ENCODE data around the gene FAM163A.

Gene FAM163A

DNA sequence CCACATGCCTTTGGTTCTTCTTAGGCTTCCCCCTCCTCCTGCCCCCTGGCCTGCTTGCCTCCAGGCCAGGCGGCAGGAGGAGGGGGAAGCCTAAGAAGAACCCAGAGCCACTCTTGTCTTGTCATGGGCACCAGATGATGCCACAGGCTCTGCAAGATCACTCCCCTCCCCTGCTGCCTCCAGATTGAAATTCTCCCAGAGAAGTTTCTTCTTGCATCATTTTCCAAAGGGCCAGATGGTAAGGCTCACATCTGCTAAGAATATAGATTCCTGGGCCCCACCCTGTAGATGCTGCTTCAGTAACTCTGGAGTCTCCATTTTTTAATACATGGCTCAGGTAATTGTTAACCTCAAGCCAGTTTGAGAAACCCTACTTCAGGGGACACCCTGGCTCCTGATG is 60.8 kb downstream of the FAM163A start:
- TF ChIP-seq, protein P1, sequence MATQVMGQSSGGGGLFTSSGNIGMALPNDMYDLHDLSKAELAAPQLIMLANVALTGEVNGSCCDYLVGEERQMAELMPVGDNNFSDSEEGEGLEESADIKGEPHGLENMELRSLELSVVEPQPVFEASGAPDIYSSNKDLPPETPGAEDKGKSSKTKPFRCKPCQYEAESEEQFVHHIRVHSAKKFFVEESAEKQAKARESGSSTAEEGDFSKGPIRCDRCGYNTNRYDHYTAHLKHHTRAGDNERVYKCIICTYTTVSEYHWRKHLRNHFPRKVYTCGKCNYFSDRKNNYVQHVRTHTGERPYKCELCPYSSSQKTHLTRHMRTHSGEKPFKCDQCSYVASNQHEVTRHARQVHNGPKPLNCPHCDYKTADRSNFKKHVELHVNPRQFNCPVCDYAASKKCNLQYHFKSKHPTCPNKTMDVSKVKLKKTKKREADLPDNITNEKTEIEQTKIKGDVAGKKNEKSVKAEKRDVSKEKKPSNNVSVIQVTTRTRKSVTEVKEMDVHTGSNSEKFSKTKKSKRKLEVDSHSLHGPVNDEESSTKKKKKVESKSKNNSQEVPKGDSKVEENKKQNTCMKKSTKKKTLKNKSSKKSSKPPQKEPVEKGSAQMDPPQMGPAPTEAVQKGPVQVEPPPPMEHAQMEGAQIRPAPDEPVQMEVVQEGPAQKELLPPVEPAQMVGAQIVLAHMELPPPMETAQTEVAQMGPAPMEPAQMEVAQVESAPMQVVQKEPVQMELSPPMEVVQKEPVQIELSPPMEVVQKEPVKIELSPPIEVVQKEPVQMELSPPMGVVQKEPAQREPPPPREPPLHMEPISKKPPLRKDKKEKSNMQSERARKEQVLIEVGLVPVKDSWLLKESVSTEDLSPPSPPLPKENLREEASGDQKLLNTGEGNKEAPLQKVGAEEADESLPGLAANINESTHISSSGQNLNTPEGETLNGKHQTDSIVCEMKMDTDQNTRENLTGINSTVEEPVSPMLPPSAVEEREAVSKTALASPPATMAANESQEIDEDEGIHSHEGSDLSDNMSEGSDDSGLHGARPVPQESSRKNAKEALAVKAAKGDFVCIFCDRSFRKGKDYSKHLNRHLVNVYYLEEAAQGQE (IDR thresholded peaks at IDR 0.05; ENCODE audit: insufficient read depth in 1 of 2, low read depth in 2 of 2, low read length in 2 of 2): no peak
- TF ChIP-seq POLR2AphosphoS5 (IDR thresholded peaks at IDR 0.05; ENCODE audit: low read depth, low read length) (no peak), TAF1 (IDR thresholded peaks at IDR 0.05; ENCODE audit: borderline replicate concordance, insufficient read depth, low read length) (no peak), FOXP2 (optimal IDR thresholded peaks at IDR 0.05; ENCODE audit: borderline replicate concordance, extremely low read depth, extremely low read length, insufficient read depth) (no peak), SIN3A (IDR thresholded peaks at IDR 0.05; ENCODE audit: borderline replicate concordance, insufficient read depth, low read length) (no peak)

- no peak for TF ChIP-seq TAF1 (IDR thresholded peaks at IDR 0.05; ENCODE audit: borderline replicate concordance, insufficient read depth, low read length)
- no peak for TF ChIP-seq FOXP2 (optimal IDR thresholded peaks at IDR 0.05; ENCODE audit: borderline replicate concordance, extremely low read depth, extremely low read length, insufficient read depth)
- TF ChIP-seq SIN3A (IDR thresholded peaks at IDR 0.05; ENCODE audit: borderline replicate concordance, insufficient read depth, low read length): no peak
- TF ChIP-seq, protein P1 (IDR thresholded peaks at IDR 0.05; ENCODE audit: insufficient read depth in 1 of 2, low read depth in 2 of 2, low read length in 2 of 2): no peak
- no peak for TF ChIP-seq POLR2AphosphoS5 (IDR thresholded peaks at IDR 0.05; ENCODE audit: low read depth, low read length)
These were observed 62.5 kb downstream of the FAM163A start for GRCh38 chr1:179805291-179806195.

GRCh38 chr1:179806333-179806732 is 63.2 kb downstream of the FAM163A start:
- TF ChIP-seq FOXP2 (optimal IDR thresholded peaks at IDR 0.05; ENCODE audit: borderline replicate concordance, extremely low read depth, extremely low read length, insufficient read depth) (no peak), SIN3A (IDR thresholded peaks at IDR 0.05; ENCODE audit: borderline replicate concordance, insufficient read depth, low read length) (no peak), POLR2AphosphoS5 (IDR thresholded peaks at IDR 0.05; ENCODE audit: low read depth, low read length) (no peak), TAF1 (IDR thresholded peaks at IDR 0.05; ENCODE audit: borderline replicate concordance, insufficient read depth, low read length) (no peak)
- TF ChIP-seq, protein P1 (IDR thresholded peaks at IDR 0.05; ENCODE audit: insufficient read depth in 1 of 2, low read depth in 2 of 2, low read length in 2 of 2): no peak

GRCh38 chr1:179807291-179807690 is 64.2 kb downstream of the FAM163A start:
- TF ChIP-seq, protein P1 (IDR thresholded peaks at IDR 0.05; ENCODE audit: insufficient read depth in 1 of 2, low read depth in 2 of 2, low read length in 2 of 2): no peak
- TF ChIP-seq TAF1 (IDR thresholded peaks at IDR 0.05; ENCODE audit: borderline replicate concordance, insufficient read depth, low read length): no peak
- TF ChIP-seq FOXP2 (optimal IDR thresholded peaks at IDR 0.05; ENCODE audit: borderline replicate concordance, extremely low read depth, extremely low read length, insufficient read depth): no peak
- TF ChIP-seq POLR2AphosphoS5 (IDR thresholded peaks at IDR 0.05; ENCODE audit: low read depth, low read length): no peak
